HEK293 (cell line): Measurements from ENCODE around the gene RETREG3.
A peak's percentile ranks its signal among the peaks of the same experiment; 100 is the strongest.

ENCODE experiments used
- CTCF ChIA-PET: fragments of 350-600 bp; formaldehyde crosslinking; extraction: SDS; loops from one replicate; lab custom pipeline; 2021; ENCODE audit warnings: antibody characterized with exemption; lab: Yijun Ruan, JAX
- POLR2A ChIA-PET: fragments of 300-600 bp; formaldehyde crosslinking; extraction: SDS; loops from one replicate; lab custom pipeline; 2020; ENCODE audit warnings: antibody characterized with exemption, inconsistent platforms; lab: Yijun Ruan, JAX
- H3K27ac ChIP-seq: fragments of 200-500 bp; sonication (Bioruptor generic); 2 replicates; pipeline ENCODE4 v1.5.1; 2014; ENCODE audit warnings: low read depth, low read length, control low read depth, inconsistent platforms; ENCODE audit errors: extremely low read depth
- H3K36me3 ChIP-seq, 2 experiments: fragments of 200-500 bp in 1 of 2; sonication (Bioruptor generic) in 1 of 2; 1 replicate in 1 of 2; 2 replicates in 1 of 2; pipeline ENCODE4 v1.5.1; 2014 to 2017; ENCODE audit warnings: inconsistent platforms in 2 of 2, low read length in 2 of 2; ENCODE audit not compliant: control insufficient read depth in 2 of 2, insufficient read depth in 1 of 2
- H3K4me1 ChIP-seq: fragments of 200-500 bp; sonication (Bioruptor generic); 2 replicates; pipeline ENCODE4 v1.5.1; 2014; ENCODE audit warnings: mild to moderate bottlenecking, low read length, inconsistent platforms; ENCODE audit not compliant: control insufficient read depth, insufficient read depth
- H3K4me3 ChIP-seq: 2 replicates; pipeline ENCODE4 v1.5.1; 2011; ENCODE audit warnings: low read depth, mild to moderate bottlenecking, control low read depth, low read length, moderate library complexity
- H3K9me3 ChIP-seq: fragments of 200-500 bp; sonication (Bioruptor generic); 2 replicates; pipeline ENCODE4 v1.5.1; 2014; ENCODE audit warnings: low read depth, low read length, inconsistent platforms; ENCODE audit not compliant: control insufficient read depth, insufficient read depth
- BCL11B ChIP-seq: fragments of 450-650 bp; formaldehyde crosslinking; IDR thresholded peaks from 2 replicates; pipeline ENCODE4 v1.5.1; 2016; ENCODE audit warnings: low read depth, missing biosample characterization, missing genetic modification characterization
- CTCF ChIP-seq: fragments of 450-650 bp; formaldehyde crosslinking; IDR thresholded peaks from 2 replicates; pipeline ENCODE4 v1.5.1; 2016; ENCODE audit warnings: missing biosample characterization, missing genetic modification characterization
- FEZF1 ChIP-seq: fragments of 450-650 bp; formaldehyde crosslinking; IDR thresholded peaks from 2 replicates; pipeline ENCODE4 v1.5.1; 2016; ENCODE audit warnings: missing biosample characterization, missing genetic modification characterization
- GLIS2 ChIP-seq: fragments of 450-650 bp; formaldehyde crosslinking; IDR thresholded peaks from 2 replicates; pipeline ENCODE4 v1.5.1; 2016; ENCODE audit warnings: missing biosample characterization, missing genetic modification characterization
- IKZF3 ChIP-seq: fragments of 450-650 bp; IDR thresholded peaks from 2 replicates; pipeline ENCODE4 v1.5.0; 2018; ENCODE audit warnings: missing biosample characterization, mild to moderate bottlenecking, missing genetic modification characterization, moderate library complexity
- MEIS1 ChIP-seq: sonication (generic); formaldehyde crosslinking; IDR thresholded peaks from 2 replicates; pipeline ENCODE4 v1.8.1; 2022; ENCODE audit warnings: missing genetic modification reagents, mild to moderate bottlenecking, borderline replicate concordance
- OSR2 ChIP-seq: fragments of 450-650 bp; formaldehyde crosslinking; IDR thresholded peaks from 2 replicates; pipeline ENCODE4 v1.5.1; 2016; ENCODE audit warnings: missing biosample characterization, missing genetic modification characterization
- TCF7L2 ChIP-seq: IDR thresholded peaks from 2 replicates; pipeline ENCODE4 v1.6.1; 2011; ENCODE audit warnings: low read depth, mild to moderate bottlenecking, inconsistent platforms, low read length, moderate library complexity, borderline replicate concordance
- ZBTB17 ChIP-seq: fragments of 450-650 bp; formaldehyde crosslinking; IDR thresholded peaks from 2 replicates; pipeline ENCODE4 v1.5.1; 2016; ENCODE audit warnings: missing biosample characterization, missing genetic modification characterization
- ZBTB26 ChIP-seq: fragments of 450-650 bp; formaldehyde crosslinking; optimal IDR thresholded peaks from 2 replicates; pipeline ENCODE3; 2016; ENCODE audit warnings: missing biosample characterization, mild to moderate bottlenecking, missing genetic modification characterization
- ZBTB44 ChIP-seq: fragments of 450-650 bp; IDR thresholded peaks from 2 replicates; pipeline ENCODE4 v1.5.1; 2018; ENCODE audit warnings: missing biosample characterization, mild to moderate bottlenecking, missing genetic modification characterization
- ZBTB8A ChIP-seq: fragments of 450-650 bp; formaldehyde crosslinking; IDR thresholded peaks from 2 replicates; pipeline ENCODE4 v1.5.1; 2016; ENCODE audit warnings: missing biosample characterization, missing genetic modification characterization
- ZFHX2 ChIP-seq: fragments of 450-650 bp; formaldehyde crosslinking; conservative IDR thresholded peaks from 2 replicates; pipeline ENCODE4 v1.5.1; 2016; ENCODE audit warnings: missing biosample characterization, missing genetic modification characterization
- ZFP37 ChIP-seq: fragments of 450-650 bp; formaldehyde crosslinking; IDR thresholded peaks from 2 replicates; pipeline ENCODE4 v1.5.1; 2016; ENCODE audit warnings: missing biosample characterization, missing genetic modification characterization
- ZNF18 ChIP-seq: fragments of 450-650 bp; formaldehyde crosslinking; IDR thresholded peaks from 2 replicates; pipeline ENCODE4 v1.5.1; 2016; ENCODE audit warnings: missing biosample characterization, missing genetic modification characterization
- ZNF292 ChIP-seq: fragments of 450-650 bp; formaldehyde crosslinking; IDR thresholded peaks from 2 replicates; pipeline ENCODE4 v1.5.1; 2016; ENCODE audit warnings: low read depth, missing biosample characterization, missing genetic modification characterization, borderline replicate concordance
- ZNF335 ChIP-seq: fragments of 450-650 bp; formaldehyde crosslinking; conservative IDR thresholded peaks from 2 replicates; pipeline ENCODE4 v1.5.1; 2016; ENCODE audit warnings: missing biosample characterization, missing genetic modification characterization
- ZNF341 ChIP-seq: fragments of 450-650 bp; formaldehyde crosslinking; IDR thresholded peaks from 2 replicates; pipeline ENCODE4; 2016; ENCODE audit warnings: low read depth, missing biosample characterization, missing genetic modification characterization
- ZNF354C ChIP-seq: fragments of 450-650 bp; formaldehyde crosslinking; IDR thresholded peaks from 2 replicates; pipeline ENCODE4 v1.5.1; 2016; ENCODE audit warnings: missing biosample characterization, missing genetic modification characterization, low read depth, borderline replicate concordance
- ZNF449 ChIP-seq: fragments of 450-650 bp; formaldehyde crosslinking; IDR thresholded peaks from 2 replicates; pipeline ENCODE4 v1.5.1; 2017; ENCODE audit warnings: missing biosample characterization, mild to moderate bottlenecking, missing genetic modification characterization, moderate library complexity
- ZNF521 ChIP-seq: fragments of 450-650 bp; formaldehyde crosslinking; IDR thresholded peaks from 2 replicates; pipeline ENCODE4 v1.5.1; 2017; ENCODE audit warnings: missing biosample characterization, mild to moderate bottlenecking, missing genetic modification characterization
- ZNF585B ChIP-seq: fragments of 450-650 bp; formaldehyde crosslinking; IDR thresholded peaks from 2 replicates; pipeline ENCODE4 v1.5.1; 2016; ENCODE audit warnings: missing biosample characterization, missing genetic modification characterization
- ZNF600 ChIP-seq: fragments of 450-650 bp; formaldehyde crosslinking; IDR thresholded peaks from 2 replicates; pipeline ENCODE4 v1.5.1; 2016; ENCODE audit warnings: missing biosample characterization, missing genetic modification characterization
- ZNF610 ChIP-seq: fragments of 450-650 bp; formaldehyde crosslinking; IDR thresholded peaks from 2 replicates; pipeline ENCODE4 v1.5.1; 2016; ENCODE audit warnings: missing biosample characterization, missing genetic modification characterization, borderline replicate concordance
- ZNF677 ChIP-seq: fragments of 450-650 bp; IDR thresholded peaks from 2 replicates; pipeline ENCODE4 v1.5.0; 2018; ENCODE audit warnings: missing biosample characterization, mild to moderate bottlenecking, missing genetic modification characterization, moderate library complexity
- ZSCAN30 ChIP-seq: fragments of 450-650 bp; IDR thresholded peaks from 2 replicates; pipeline ENCODE4 v1.5.1; 2018; ENCODE audit warnings: missing biosample characterization, mild to moderate bottlenecking, missing genetic modification characterization, moderate library complexity
- ZSCAN4 ChIP-seq: fragments of 450-650 bp; formaldehyde crosslinking; IDR thresholded peaks from 2 replicates; pipeline ENCODE4 v1.5.1; 2017; ENCODE audit warnings: missing biosample characterization, missing genetic modification characterization

The RETREG3 gene

GRCh38 chr17:42531455-42532354 is 77.5 kb downstream of the RETREG3 start:
- Histone ChIP-seq H3K36me3 (no peaks in the 10 kb centered on the region), H3K27ac (peak overlapping the region; percentile 70; the same call in 1 of the 2 replicates), H3K4me1 (peaks cover 22% of the 10 kb centered on the region), H3K4me3 (peak overlapping the region; percentile 37), H3K9me3 (no peaks in the 10 kb centered on the region)
- ChIA-PET CTCF (interaction anchor here (0.6 to 3.4 kb wide), 9 partner anchors 12 to 311 kb away, joined by 3 to 22 read pairs (median 5); no protein-coding TSS in a partner anchor), POLR2A (interaction anchor here (0.6 to 1.9 kb wide), 4 partner anchors 11 to 256 kb away, joined by 3 to 7 read pairs (median 3); partner anchors contain the start of genes CAVIN1 and STAT5B)
- TF ChIP-seq BCL11B (tag by site-specific recombination), result no peak
- TF ChIP-seq ZFP37 (tag by site-specific recombination), result no peak
- TF ChIP-seq ZNF449, result 0 out of 2 replicates have a peak, but pooled peaks have one; percentile 18
- peak; percentile 55 for TF ChIP-seq FEZF1 (tag by site-specific recombination)
- peak; percentile 80 for TF ChIP-seq ZBTB17
- TF ChIP-seq ZFHX2 (tag by site-specific recombination), result no peak
- no peak for TF ChIP-seq MEIS1 (CRISPR knock-in tag)
- TF ChIP-seq IKZF3, result peak; percentile 80
- TF ChIP-seq ZBTB44 (tag by site-specific recombination), result peak; percentile 99
- TF ChIP-seq ZSCAN30, result 0 out of 2 replicates have a peak, but pooled peaks have one; percentile 37
- peak; percentile 56 for TF ChIP-seq ZNF18
- peak; percentile 54 for TF ChIP-seq ZNF341
- peak; percentile 96 for TF ChIP-seq ZNF610 (tag by site-specific recombination)
- TF ChIP-seq ZBTB8A (tag by site-specific recombination), result peak; percentile 19; the same call in 1 of the 2 replicates
- TF ChIP-seq ZNF677 (tag by site-specific recombination), result 0 out of 2 replicates have a peak, but pooled peaks have one; percentile 26
- no peak for TF ChIP-seq ZNF292 (tag by site-specific recombination)
- peak; percentile 65; the same call in 1 of the 2 replicates for TF ChIP-seq TCF7L2
- 0 out of 2 replicates have a peak, but pooled peaks have one; percentile 19 for TF ChIP-seq OSR2 (tag by site-specific recombination)
- no peak for TF ChIP-seq ZNF521 (tag by site-specific recombination)
- no peak for TF ChIP-seq ZNF585B (tag by site-specific recombination)
- no peak for TF ChIP-seq GLIS2 (tag by site-specific recombination)
- TF ChIP-seq CTCF (tag by site-specific recombination), result peak; percentile 41; the same call in 1 of the 2 replicates
- peak; percentile 43 for TF ChIP-seq ZNF335 (tag by site-specific recombination)
- TF ChIP-seq ZNF354C (tag by site-specific recombination), result no peak
- TF ChIP-seq ZSCAN4 (tag by site-specific recombination), result no peak
- peak; percentile 44 for TF ChIP-seq ZBTB26 (tag by site-specific recombination)
- TF ChIP-seq ZNF600 (tag by site-specific recombination), result peak; percentile 57
